SK-N-SH (cell line): ENCODE data around the gene TSSK1B. TPM values are rescaled to one million over a fixed set of nuclear protein-coding genes. Genes with fewer than 3 reads are reported as not detected.
"Not testable (repeated sequence)": the region's sequence is repeated elsewhere in the genome, so short reads cannot be mapped to it uniquely, and the experiment has no call there.

ENCODE experiments used
- CTCF ChIA-PET: fragments of 300-600, 350-600 bp; formaldehyde crosslinking; extraction: SDS; loops from one replicate; lab custom pipeline; 2021; lab: Yijun Ruan, JAX
- POLR2A ChIA-PET: fragments of 350-600 bp; sonication (Branson Sonifier 250); formaldehyde crosslinking; extraction: SDS; loops from one replicate; lab custom pipeline; 2020; ENCODE audit warnings: antibody characterized with exemption, inconsistent platforms; lab: Yijun Ruan, JAX
- DNase-seq: peaks from one replicate; pipeline ENCODE4 v3.0.0; 2012
- H2AFZ ChIP-seq: fragments of 200-600 bp; sonication (generic); 2 replicates; pipeline ENCODE4 v1.8.1; 2016; ENCODE audit warnings: antibody characterized with exemption, mild to moderate bottlenecking, low read depth
- H3F3A ChIP-seq: fragments of 200-600 bp; sonication (generic); replicated peaks from 2 replicates; pipeline ENCODE3; 2016; ENCODE audit warnings: antibody characterized with exemption, mild to moderate bottlenecking; ENCODE audit not compliant: insufficient read depth
- H3K27ac ChIP-seq, 2 experiments: fragments of 200-500 bp in 1 of 2; fragments of 200-600 bp in 1 of 2; sonication (Bioruptor generic) in 1 of 2; sonication (generic), shearing (Covaris generic) in 1 of 2; 2 replicates each; pipeline versions ENCODE4 v1.5.1 to v1.6.1; 2014 to 2016; ENCODE audit warnings: low read depth in 2 of 2, inconsistent platforms in 1 of 2, low read length in 1 of 2, mild to moderate bottlenecking in 1 of 2, mixed read lengths in 1 of 2
- H3K27me3 ChIP-seq: fragments of 200-600 bp; sonication (generic), shearing (Covaris generic); 2 replicates; pipeline ENCODE4 v1.6.1; 2016; ENCODE audit warnings: mixed run types; ENCODE audit not compliant: insufficient read depth
- H3K36me3 ChIP-seq, 2 experiments: fragments of 200-500 bp in 1 of 2; fragments of 200-600 bp in 1 of 2; sonication (Bioruptor generic) in 1 of 2; sonication (generic) in 1 of 2; replicated peaks in 1 of 2; 2 replicates each; pipeline versions ENCODE3 to v1.5.1; 2014 to 2016; ENCODE audit warnings: low read length in 1 of 2, mild to moderate bottlenecking in 1 of 2; ENCODE audit not compliant: insufficient read depth in 2 of 2, control insufficient read depth in 1 of 2
- H3K4me1 ChIP-seq, 2 experiments: fragments of 200-500 bp in 1 of 2; fragments of 200-600 bp in 1 of 2; sonication (Bioruptor generic) in 1 of 2; sonication (generic), shearing (Covaris generic) in 1 of 2; 2 replicates each; pipeline versions ENCODE4 v1.5.1 to v1.6.1; 2014 to 2016; ENCODE audit warnings: low read depth in 1 of 2, low read length in 1 of 2, mixed run types in 1 of 2; ENCODE audit not compliant: insufficient read depth in 2 of 2, control insufficient read depth in 1 of 2
- H3K4me2 ChIP-seq: fragments of 200-600 bp; sonication (generic), shearing (Covaris generic); 2 replicates; pipeline ENCODE4 v1.6.1; 2017; ENCODE audit warnings: mixed run types
- H3K4me3 ChIP-seq, 2 experiments: fragments of 200-500 bp in 1 of 2; fragments of 200-600 bp in 1 of 2; sonication (Bioruptor generic) in 1 of 2; sonication (generic), shearing (Covaris generic) in 1 of 2; 2 replicates each; pipeline versions ENCODE4 v1.5.1 to v1.8.1; 2014 to 2016; ENCODE audit warnings: low read depth in 2 of 2, inconsistent platforms in 1 of 2, low read length in 1 of 2, mild to moderate bottlenecking in 1 of 2, mixed read lengths in 1 of 2, moderate library complexity in 1 of 2
- H3K79me2 ChIP-seq: fragments of 200-600 bp; sonication (generic); 2 replicates; pipeline ENCODE4 v1.8.1; 2017; ENCODE audit warnings: mild to moderate bottlenecking; ENCODE audit not compliant: insufficient read depth
- H3K9ac ChIP-seq: fragments of 200-600 bp; sonication (generic); 2 replicates; pipeline ENCODE4 v1.6.1; 2017; ENCODE audit warnings: mixed run types
- H3K9me2 ChIP-seq: fragments of 200-600 bp; sonication (generic); 2 replicates; pipeline ENCODE4 v1.6.1; 2017; ENCODE audit warnings: mixed run types
- H3K9me3 ChIP-seq: fragments of 200-600 bp; sonication (generic); 2 replicates; pipeline ENCODE4 v1.6.1; 2017; ENCODE audit warnings: mixed run types, mild to moderate bottlenecking, moderate library complexity
- H4K20me1 ChIP-seq: fragments of 200-600 bp; sonication (generic); 2 replicates; pipeline ENCODE4 v1.6.1; 2017; ENCODE audit warnings: mild to moderate bottlenecking, mixed run types; ENCODE audit not compliant: insufficient read depth
- CHD2 ChIP-seq: fragments of 150-350 bp; IDR thresholded peaks from 2 replicates; pipeline ENCODE4 v1.6.1; 2018; ENCODE audit warnings: low read length; ENCODE audit not compliant: partially characterized antibody
- EZH2phosphoT487 ChIP-seq: fragments of 200-600 bp; sonication (generic); IDR thresholded peaks from 2 replicates; pipeline ENCODE4 v1.6.1; 2017; ENCODE audit warnings: low read depth, mixed run types, mild to moderate bottlenecking, antibody characterized with exemption, moderate library complexity, borderline replicate concordance
- FOSL2 ChIP-seq: IDR thresholded peaks from 2 replicates; pipeline ENCODE4 v1.4.0; 2012; ENCODE audit warnings: low read depth, mild to moderate bottlenecking, moderate library complexity, borderline replicate concordance
- FOXM1 ChIP-seq: IDR thresholded peaks from 2 replicates; pipeline ENCODE4 v1.4.0; 2012; ENCODE audit warnings: low read depth, mild to moderate bottlenecking
- GABPA ChIP-seq: IDR thresholded peaks from 2 replicates; pipeline ENCODE4 v1.4.0; 2012; ENCODE audit warnings: low read depth, mild to moderate bottlenecking
- JUND ChIP-seq: IDR thresholded peaks from 2 replicates; pipeline ENCODE4 v1.4.0; 2012
- MAX ChIP-seq: IDR thresholded peaks from 2 replicates; pipeline ENCODE4 v1.4.0; 2012; ENCODE audit warnings: low read depth
- NRF1 ChIP-seq: IDR thresholded peaks from 2 replicates; pipeline ENCODE4 v1.6.1; 2012; ENCODE audit warnings: low read depth, mild to moderate bottlenecking, low read length
- RAD21 ChIP-seq: IDR thresholded peaks from 2 replicates; pipeline ENCODE4 v1.6.1; 2012; ENCODE audit warnings: mild to moderate bottlenecking, low read length
- RCOR1 ChIP-seq: fragments of 150-350 bp; IDR thresholded peaks from 2 replicates; pipeline ENCODE4 v1.6.1; 2017; ENCODE audit warnings: antibody characterized with exemption, low read length
- RXRA ChIP-seq: IDR thresholded peaks from 2 replicates; pipeline ENCODE4 v1.4.0; 2012; ENCODE audit warnings: low read depth, mild to moderate bottlenecking, borderline replicate concordance
- SIN3A ChIP-seq: IDR thresholded peaks from 2 replicates; pipeline ENCODE4 v1.6.1; 2012; ENCODE audit warnings: low read depth, mild to moderate bottlenecking, low read length, moderate library complexity, borderline replicate concordance
- SMC3 ChIP-seq: IDR thresholded peaks from 2 replicates; pipeline ENCODE4 v1.6.1; 2012; ENCODE audit warnings: low read depth, low read length, improper control_type of control experiment
- TEAD4 ChIP-seq: IDR thresholded peaks from 2 replicates; pipeline ENCODE4 v1.4.0; 2012; ENCODE audit warnings: mild to moderate bottlenecking, borderline replicate concordance; ENCODE audit not compliant: insufficient read depth
- USF1 ChIP-seq: IDR thresholded peaks from 2 replicates; pipeline ENCODE4 v1.4.0; 2012; ENCODE audit warnings: low read depth, borderline replicate concordance
- WGBS: methylation state at CpG from one replicate; pipeline ENCODE4 v1.1.6; 2017; ENCODE audit warnings: low lambda C conversion rate; 5-methylcytosine and 5-hydroxymethylcytosine counted together
- polyA plus RNA-seq, 3 experiments: library from polyadenylated mRNA; depleted of rRNA; stranded (reverse); fragments of >200 nt; gene quantifications; 2 replicates each; pipeline ENCODE4 v1.2.3, GENCODE V29; 2012

The TSSK1B gene
- polyA plus RNA-seq, 1 of the 3 experiments (the other 2 are of a cell fraction): 0.05 TPM

GRCh38 chr5:113404269-113404668 is 30.5 kb downstream of the TSSK1B start:
- no peak for DNase-seq
- H3K9me3 ChIP-seq: no peaks in the 10 kb centered on the region
- CTCF ChIA-PET: no interaction called here
- no peaks in the 10 kb centered on the region for H3K36me3 ChIP-seq
- no peak overlapping the region for H3K4me3 ChIP-seq
- POLR2A ChIA-PET: no interaction called here
- H3K27me3 ChIP-seq: no peaks in the 10 kb centered on the region; the same call in 1 of the 2 replicates
- WGBS: 38% methylated on average over 2 of the region's 2 CpGs
- H3F3A ChIP-seq: no peaks in the 10 kb centered on the region
- no peak overlapping the region for H2AFZ ChIP-seq
- H3K4me2 ChIP-seq: no peak overlapping the region
- H3K9ac ChIP-seq: no peak overlapping the region
- H3K79me2 ChIP-seq: no peaks in the 10 kb centered on the region
- TF ChIP-seq USF1 (no peak), FOXM1 (no peak), SIN3A (no peak), FOSL2 (no peak), EZH2phosphoT487 (no peak), RCOR1 (no peak), SMC3 (no peak), RXRA (no peak), CHD2 (no peak), JUND (no peak), NRF1 (no peak), RAD21 (no peak), GABPA (no peak), TEAD4 (no peak), MAX (no peak)
- H3K9me2 ChIP-seq: no peaks in the 10 kb centered on the region
- no peak overlapping the region for H3K27ac ChIP-seq
- no peaks in the 10 kb centered on the region for H3K4me1 ChIP-seq
- no peaks in the 10 kb centered on the region for H4K20me1 ChIP-seq

- CTCF ChIA-PET: interaction anchor here (1.6 kb wide), 1 partner anchor 18 kb away, joined by 6 read pairs; no protein-coding TSS in a partner anchor
- H3K79me2 ChIP-seq, H3F3A ChIP-seq, POLR2A ChIA-PET, H3K9me2 ChIP-seq, DNase-seq, H3K9ac ChIP-seq, H3K27ac ChIP-seq, H3K27me3 ChIP-seq, H3K4me3 ChIP-seq, H3K4me2 ChIP-seq, H3K9me3 ChIP-seq, H4K20me1 ChIP-seq, H2AFZ ChIP-seq, H3K4me1 ChIP-seq, H3K36me3 ChIP-seq: not testable (repeated sequence)
- 46% methylated on average over 4 of the region's 4 CpGs for WGBS
These were observed 36.8 kb downstream of the TSSK1B start for GRCh38 chr5:113397986-113398385.
